Stimulated activated memory B cell treated with anti-CD40 and anti-IgM and Interleukin-4, amounts not matched to agents 10 μg/mL and 1 μg/mL and 100 μg/mL, for 72 hours (primary cell): Measurements from ENCODE around the gene PTCRA.
A peak's percentile ranks its signal among the peaks of the same experiment; 100 is the strongest.
"Not testable (repeated sequence)": the region's sequence is repeated elsewhere in the genome, so short reads cannot be mapped to it uniquely, and the experiment has no call there.

Experiments used
- ATAC-seq: fragments of 150-1000 bp; cut with Tn5 transposase; 2 replicates; pipeline ENCODE4 v1.10.0; 2021
- H3K27ac Mint-ChIP-seq: one replicate; pipeline ENCODE4 v1.8.0; 2022; ENCODE audit warnings: mild to moderate bottlenecking, mixed read lengths
- H3K27me3 Mint-ChIP-seq: one replicate; pipeline ENCODE4 v1.8.0; 2022; ENCODE audit warnings: mixed read lengths
- H3K36me3 Mint-ChIP-seq: one replicate; pipeline ENCODE4 v1.8.0; 2022; ENCODE audit warnings: mixed read lengths
- H3K4me1 Mint-ChIP-seq: one replicate; pipeline ENCODE4 v1.8.0; 2022; ENCODE audit warnings: mixed read lengths
- H3K4me3 Mint-ChIP-seq: one replicate; pipeline ENCODE4 v1.8.0; 2022; ENCODE audit warnings: mild to moderate bottlenecking, moderate library complexity, mixed read lengths
- H3K9me3 Mint-ChIP-seq: one replicate; pipeline ENCODE4 v1.8.0; 2022; ENCODE audit warnings: mixed read lengths

The PTCRA gene

GRCh38 chr6:42894041-42894828 lies 21.6 kb upstream of the PTCRA start:
- not testable (repeated sequence) for H3K4me3 Mint-ChIP-seq, H3K27me3 Mint-ChIP-seq, ATAC-seq, H3K9me3 Mint-ChIP-seq, H3K36me3 Mint-ChIP-seq
- Mint-ChIP-seq H3K27ac (peak overlapping the region; percentile 93), H3K4me1 (peaks cover 29% of the 10 kb centered on the region)

GRCh38 chr6:42896178-42896719 lies 19.6 kb upstream of the PTCRA start:
- no peaks in the 10 kb centered on the region for H3K27me3 Mint-ChIP-seq
- no peak overlapping the region for H3K4me3 Mint-ChIP-seq
- H3K36me3 Mint-ChIP-seq = no peaks in the 10 kb centered on the region
- no peak for ATAC-seq
- H3K27ac Mint-ChIP-seq = no peak overlapping the region
- H3K9me3 Mint-ChIP-seq = no peaks in the 10 kb centered on the region
- H3K4me1 Mint-ChIP-seq = peaks cover 21% of the 10 kb centered on the region

- Mint-ChIP-seq H3K4me1 (peaks cover 18% of the 10 kb centered on the region), H3K36me3 (no peaks in the 10 kb centered on the region), H3K4me3 (no peak overlapping the region), H3K9me3 (no peaks in the 10 kb centered on the region), H3K27ac (no peak overlapping the region), H3K27me3 (no peaks in the 10 kb centered on the region)
- no peak for ATAC-seq
These were observed 16.9 kb upstream of the PTCRA start for GRCh38 chr6:42898891-42899361.

DNA sequence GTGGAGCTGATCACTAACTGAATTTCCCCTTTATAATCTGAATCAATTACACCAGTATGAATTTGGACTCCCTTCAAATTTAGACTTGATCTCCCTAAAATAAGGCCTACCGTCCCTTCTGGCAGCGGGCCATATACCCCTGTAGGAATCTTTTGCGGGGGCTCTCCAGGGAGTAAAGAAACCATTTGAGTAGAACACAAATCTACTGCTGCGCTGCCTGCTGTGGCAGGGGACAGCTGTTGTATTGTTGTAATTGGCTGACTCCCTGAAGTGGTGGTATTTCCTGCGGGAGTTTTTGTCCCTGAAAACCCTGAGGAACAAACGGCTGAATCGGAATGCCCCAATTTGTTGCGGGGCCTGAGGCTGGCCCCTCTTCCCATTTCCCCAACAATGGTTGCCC lies 16.0 kb upstream of the PTCRA start:
- no peak overlapping the region for H3K27ac Mint-ChIP-seq
- no peak for ATAC-seq
- H3K36me3 Mint-ChIP-seq = no peaks in the 10 kb centered on the region
- no peaks in the 10 kb centered on the region for H3K27me3 Mint-ChIP-seq
- H3K4me3 Mint-ChIP-seq = no peak overlapping the region
- no peaks in the 10 kb centered on the region for H3K9me3 Mint-ChIP-seq
- peaks cover 12% of the 10 kb centered on the region for H3K4me1 Mint-ChIP-seq

- no peaks in the 10 kb centered on the region for H3K36me3 Mint-ChIP-seq
- ATAC-seq = peak; percentile 86
- peaks cover 12% of the 10 kb centered on the region for H3K4me1 Mint-ChIP-seq
- H3K9me3 Mint-ChIP-seq = no peaks in the 10 kb centered on the region
- no peak overlapping the region for H3K27ac Mint-ChIP-seq
- no peaks in the 10 kb centered on the region for H3K27me3 Mint-ChIP-seq
- H3K4me3 Mint-ChIP-seq = no peak overlapping the region
These were observed 14.3 kb upstream of the PTCRA start for GRCh38 chr6:42901538-42901957.

DNA sequence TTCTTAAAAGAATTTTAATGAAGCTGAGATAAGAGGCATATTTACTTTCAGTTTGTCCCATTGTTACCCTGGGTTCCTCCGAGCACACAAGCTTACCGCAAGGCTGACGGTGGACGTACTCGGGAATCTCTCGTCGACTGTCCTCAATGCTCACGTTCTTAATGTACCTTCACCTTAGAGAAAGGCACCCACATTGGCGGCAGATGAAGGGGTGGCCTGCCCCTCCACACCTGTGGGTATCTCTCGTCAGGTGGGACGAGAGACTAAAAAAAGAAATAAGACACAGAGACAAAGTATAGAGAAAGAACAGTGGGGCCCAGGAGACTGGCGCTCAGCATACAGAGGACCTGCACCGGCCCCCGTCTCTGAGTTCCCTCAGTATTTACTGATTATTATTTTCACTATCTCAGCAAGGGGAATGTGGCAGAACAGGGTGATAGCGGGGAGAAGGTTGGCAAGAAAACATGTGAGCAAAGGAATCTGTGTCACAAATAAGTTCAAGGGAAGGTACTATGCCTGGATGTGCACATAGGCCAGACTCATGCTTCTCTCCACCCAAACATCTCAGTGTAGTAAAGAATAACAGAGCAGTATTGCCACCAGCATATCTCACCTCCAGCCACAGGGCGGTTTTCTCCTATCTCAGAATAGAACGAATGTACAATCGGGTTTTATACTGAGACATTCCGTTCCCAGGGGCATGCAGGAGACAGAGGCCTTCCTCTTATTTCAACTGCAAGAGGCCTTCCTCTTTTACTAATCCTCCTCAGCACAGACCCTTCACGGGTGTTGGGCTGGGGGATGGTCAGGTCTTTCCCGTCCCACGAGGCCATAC lies 13.2 kb upstream of the PTCRA start:
- not testable (repeated sequence) for ATAC-seq, H3K4me3 Mint-ChIP-seq, H3K27me3 Mint-ChIP-seq, H3K36me3 Mint-ChIP-seq, H3K9me3 Mint-ChIP-seq, H3K27ac Mint-ChIP-seq
- peaks cover 12% of the 10 kb centered on the region for H3K4me1 Mint-ChIP-seq

DNA sequence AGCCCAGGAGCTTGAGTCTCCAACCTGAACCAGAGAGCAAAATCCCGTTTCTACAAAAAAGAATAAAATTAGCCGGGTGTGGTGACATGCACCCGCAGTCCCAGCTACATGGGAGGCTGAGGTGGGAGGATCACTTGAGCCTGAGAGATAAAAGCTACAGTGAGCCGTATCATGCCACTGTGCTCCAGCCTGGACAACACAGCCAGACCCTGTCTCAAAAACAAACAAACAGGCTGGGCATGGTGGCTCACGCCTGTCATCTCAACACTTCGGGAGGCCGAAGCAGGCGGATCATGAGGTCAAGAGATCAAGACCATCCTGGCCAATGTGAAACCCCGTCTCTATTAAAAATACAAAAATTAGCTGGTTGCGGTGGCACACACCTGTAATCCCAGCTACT lies 11.4 kb upstream of the PTCRA start:
- Mint-ChIP-seq H3K27me3 (no peaks in the 10 kb centered on the region), H3K4me1 (peaks cover 12% of the 10 kb centered on the region), H3K9me3 (no peaks in the 10 kb centered on the region), H3K4me3 (no peak overlapping the region), H3K27ac (no peak overlapping the region), H3K36me3 (no peaks in the 10 kb centered on the region)
- no peak for ATAC-seq

DNA sequence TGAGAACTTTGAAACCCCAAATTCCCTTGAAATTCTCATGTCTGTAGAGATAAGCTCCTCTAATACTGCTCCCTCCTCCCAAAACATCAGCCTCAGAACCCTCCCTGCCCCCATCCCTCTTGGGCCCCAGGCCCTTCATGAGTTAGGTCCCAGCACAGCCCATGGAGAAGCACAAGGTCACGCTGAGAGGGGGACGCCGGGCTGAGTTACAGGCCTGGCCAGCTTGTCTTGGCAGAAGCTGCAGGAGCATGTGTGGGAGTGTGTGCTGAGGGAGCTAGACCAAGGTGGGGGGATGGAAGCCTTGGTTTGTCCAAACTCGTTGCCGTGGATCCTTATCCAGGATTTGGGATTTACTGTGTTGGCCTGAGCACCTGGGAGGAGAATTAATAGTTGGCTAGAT lies 8.5 kb upstream of the PTCRA start:
- ATAC-seq = no peak
- Mint-ChIP-seq H3K4me3 (no peak overlapping the region), H3K36me3 (no peaks in the 10 kb centered on the region), H3K4me1 (peaks cover 5% of the 10 kb centered on the region), H3K9me3 (no peaks in the 10 kb centered on the region), H3K27ac (no peak overlapping the region), H3K27me3 (peaks cover 8% of the 10 kb centered on the region)

GRCh38 chr6:42909835-42910234 lies 6.0 kb upstream of the PTCRA start:
- ATAC-seq = no peak
- Mint-ChIP-seq H3K4me1 (peaks cover 5% of the 10 kb centered on the region), H3K27me3 (peaks cover 8% of the 10 kb centered on the region), H3K4me3 (no peak overlapping the region), H3K9me3 (no peaks in the 10 kb centered on the region), H3K27ac (no peak overlapping the region), H3K36me3 (no peaks in the 10 kb centered on the region)

- no peak overlapping the region for H3K27ac Mint-ChIP-seq
- peaks cover 14% of the 10 kb centered on the region for H3K4me1 Mint-ChIP-seq
- H3K4me3 Mint-ChIP-seq = peak overlapping the region; percentile 37
- H3K9me3 Mint-ChIP-seq = no peaks in the 10 kb centered on the region
- ATAC-seq = no peak
- H3K36me3 Mint-ChIP-seq = no peaks in the 10 kb centered on the region
- peaks cover 8% of the 10 kb centered on the region for H3K27me3 Mint-ChIP-seq
These were observed 4.5 kb upstream of the PTCRA start for GRCh38 chr6:42911171-42912021.

GRCh38 chr6:42914546-42914945 lies 1.3 kb upstream of the PTCRA start:
- Mint-ChIP-seq H3K4me3 (no peak overlapping the region), H3K9me3 (no peaks in the 10 kb centered on the region)

GRCh38 chr6:42916288-42916687 lies 435 bp downstream of the PTCRA start:
- peak overlapping the region; percentile 68 for H3K27ac Mint-ChIP-seq

More at GRCh38 chr6:42914546-42914945, 1.3 kb upstream of the PTCRA start:
- H3K4me1 Mint-ChIP-seq = peaks cover 14% of the 10 kb centered on the region
- H3K27ac Mint-ChIP-seq = no peak overlapping the region
- H3K27me3 Mint-ChIP-seq = peaks cover 8% of the 10 kb centered on the region
- no peak for ATAC-seq
- H3K36me3 Mint-ChIP-seq = no peaks in the 10 kb centered on the region

GRCh38 chr6:42921801-42922200 lies 5.9 kb downstream of the PTCRA start:
- no peaks in the 10 kb centered on the region for H3K9me3 Mint-ChIP-seq
- H3K4me3 Mint-ChIP-seq = no peak overlapping the region
- peaks cover 20% of the 10 kb centered on the region for H3K4me1 Mint-ChIP-seq
- peak overlapping the region; percentile 26 for H3K27ac Mint-ChIP-seq
- H3K27me3 Mint-ChIP-seq = no peaks in the 10 kb centered on the region
- no peak for ATAC-seq
- H3K36me3 Mint-ChIP-seq = no peaks in the 10 kb centered on the region

More at GRCh38 chr6:42916288-42916687, 435 bp downstream of the PTCRA start:
- peak; percentile 34 for ATAC-seq
- Mint-ChIP-seq H3K27me3 (peaks cover 3% of the 10 kb centered on the region), H3K9me3 (no peaks in the 10 kb centered on the region), H3K4me3 (no peak overlapping the region), H3K36me3 (no peaks in the 10 kb centered on the region), H3K4me1 (peaks cover 10% of the 10 kb centered on the region)

GRCh38 chr6:42923666-42924065 lies 7.8 kb downstream of the PTCRA start:
- no peaks in the 10 kb centered on the region for H3K27me3 Mint-ChIP-seq
- ATAC-seq = no peak
- no peaks in the 10 kb centered on the region for H3K9me3 Mint-ChIP-seq
- no peak overlapping the region for H3K4me3 Mint-ChIP-seq
- peaks cover 26% of the 10 kb centered on the region for H3K4me1 Mint-ChIP-seq
- peak overlapping the region; percentile 27 for H3K27ac Mint-ChIP-seq
- H3K36me3 Mint-ChIP-seq = no peaks in the 10 kb centered on the region
